ENCODE results near the gene GJB2.

GJB2 gene

GRCh38 chr13:20206698-20207235 is 14.0 kb upstream of the GJB2 start:
- in situ Hi-C loops (cut with HindIII; ENCODE audit: low sequenced_read_pairs): no loop called here
- H3K4me3 ChIP-seq (ENCODE audit: low read depth, low read length): no peak overlapping the region
- no peak for DNase-seq (ENCODE audit: low read depth)
- TF ChIP-seq, protein P1, sequence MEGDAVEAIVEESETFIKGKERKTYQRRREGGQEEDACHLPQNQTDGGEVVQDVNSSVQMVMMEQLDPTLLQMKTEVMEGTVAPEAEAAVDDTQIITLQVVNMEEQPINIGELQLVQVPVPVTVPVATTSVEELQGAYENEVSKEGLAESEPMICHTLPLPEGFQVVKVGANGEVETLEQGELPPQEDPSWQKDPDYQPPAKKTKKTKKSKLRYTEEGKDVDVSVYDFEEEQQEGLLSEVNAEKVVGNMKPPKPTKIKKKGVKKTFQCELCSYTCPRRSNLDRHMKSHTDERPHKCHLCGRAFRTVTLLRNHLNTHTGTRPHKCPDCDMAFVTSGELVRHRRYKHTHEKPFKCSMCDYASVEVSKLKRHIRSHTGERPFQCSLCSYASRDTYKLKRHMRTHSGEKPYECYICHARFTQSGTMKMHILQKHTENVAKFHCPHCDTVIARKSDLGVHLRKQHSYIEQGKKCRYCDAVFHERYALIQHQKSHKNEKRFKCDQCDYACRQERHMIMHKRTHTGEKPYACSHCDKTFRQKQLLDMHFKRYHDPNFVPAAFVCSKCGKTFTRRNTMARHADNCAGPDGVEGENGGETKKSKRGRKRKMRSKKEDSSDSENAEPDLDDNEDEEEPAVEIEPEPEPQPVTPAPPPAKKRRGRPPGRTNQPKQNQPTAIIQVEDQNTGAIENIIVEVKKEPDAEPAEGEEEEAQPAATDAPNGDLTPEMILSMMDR (IDR thresholded peaks at IDR 0.05; ENCODE audit: low read depth, low read length, missing control alignments): no peak

- TF ChIP-seq, protein P1 (IDR thresholded peaks at IDR 0.05; ENCODE audit: low read depth, low read length, missing control alignments): no peak
- no peak overlapping the region for H3K4me3 ChIP-seq (ENCODE audit: low read depth, low read length)
- in situ Hi-C loops (cut with HindIII; ENCODE audit: low sequenced_read_pairs): no loop called here
- no peak for DNase-seq (ENCODE audit: low read depth)
These were observed 13.4 kb upstream of the GJB2 start for GRCh38 chr13:20206065-20206697.

GRCh38 chr13:20198781-20199180 is 6.0 kb upstream of the GJB2 start:
- TF ChIP-seq, protein P1 (IDR thresholded peaks at IDR 0.05; ENCODE audit: low read depth, low read length, missing control alignments): no peak
- H3K4me3 ChIP-seq (ENCODE audit: low read depth, low read length): no peak overlapping the region
- in situ Hi-C loops (cut with HindIII; ENCODE audit: low sequenced_read_pairs): loop anchor here (25.0 kb wide), 2 partner anchors 514 to 639 kb away; partner anchors contain the start of gene IL17D
- DNase-seq (ENCODE audit: low read depth): no peak

GRCh38 chr13:20197361-20197834 is 4.7 kb upstream of the GJB2 start:
- H3K4me3 ChIP-seq (ENCODE audit: low read depth, low read length): no peak overlapping the region
- in situ Hi-C loops (cut with HindIII; ENCODE audit: low sequenced_read_pairs): loop anchor here (25.0 kb wide), 2 partner anchors 515 to 640 kb away; partner anchors contain the start of gene IL17D
- peak; percentile 22 for DNase-seq (ENCODE audit: low read depth)
- TF ChIP-seq, protein P1 (IDR thresholded peaks at IDR 0.05; ENCODE audit: low read depth, low read length, missing control alignments): peak; percentile 78

DNA sequence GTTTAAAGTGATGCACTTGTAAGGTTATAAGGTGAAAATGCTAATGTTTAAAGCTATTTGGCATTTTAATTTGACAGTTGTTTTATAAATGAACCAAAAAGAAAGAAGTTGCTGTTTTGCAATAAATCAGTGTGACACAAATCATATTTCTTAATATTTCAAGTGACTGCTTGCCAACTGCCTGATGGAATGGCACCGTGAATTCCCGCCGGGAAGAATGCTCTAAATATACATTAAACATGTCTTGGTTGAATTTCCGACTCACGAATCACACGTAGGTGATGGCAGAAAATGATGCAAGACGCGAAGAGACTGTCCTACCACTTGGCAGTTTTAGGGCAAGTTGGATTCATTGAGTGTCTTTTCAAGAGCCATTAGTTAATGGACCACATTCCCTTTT is 3.1 kb upstream of the GJB2 start:
- no peak for DNase-seq (ENCODE audit: low read depth)
- TF ChIP-seq, protein P1 (IDR thresholded peaks at IDR 0.05; ENCODE audit: low read depth, low read length, missing control alignments): no peak
- H3K4me3 ChIP-seq (ENCODE audit: low read depth, low read length): no peak overlapping the region
- in situ Hi-C loops (cut with HindIII; ENCODE audit: low sequenced_read_pairs): loop anchor here (25.0 kb wide), 2 partner anchors 516 to 642 kb away; partner anchors contain the start of gene IL17D

GRCh38 chr13:20193907-20194631 is 1.3 kb upstream of the GJB2 start:
- H3K4me3 ChIP-seq (ENCODE audit: low read depth, low read length): no peak overlapping the region
- TF ChIP-seq, protein P1 (IDR thresholded peaks at IDR 0.05; ENCODE audit: low read depth, low read length, missing control alignments): no peak

More at GRCh38 chr13:20193907-20194631, 1.3 kb upstream of the GJB2 start:
- DNase-seq (ENCODE audit: low read depth): no peak
- in situ Hi-C loops (cut with HindIII; ENCODE audit: low sequenced_read_pairs): loop anchor here (25.0 kb wide), 2 partner anchors 518 to 643 kb away; partner anchors contain the start of gene IL17D
